Measurements from ENCODE around the gene CLPTM1L.
"Not testable (repeated sequence)": the region's sequence is repeated elsewhere in the genome, so short reads cannot be mapped to it uniquely, and the experiment has no call there.

CLPTM1L gene

GRCh38 chr5:1326901-1327756 lies 17.8 kb downstream of the CLPTM1L start:
- DNase-seq (ENCODE audit: low read depth in 2 of 2), result not testable (repeated sequence)

- DNase-seq (ENCODE audit: low read depth in 2 of 2), result not testable (repeated sequence)
These were observed 18.4 kb downstream of the CLPTM1L start for GRCh38 chr5:1326532-1326875.

DNA sequence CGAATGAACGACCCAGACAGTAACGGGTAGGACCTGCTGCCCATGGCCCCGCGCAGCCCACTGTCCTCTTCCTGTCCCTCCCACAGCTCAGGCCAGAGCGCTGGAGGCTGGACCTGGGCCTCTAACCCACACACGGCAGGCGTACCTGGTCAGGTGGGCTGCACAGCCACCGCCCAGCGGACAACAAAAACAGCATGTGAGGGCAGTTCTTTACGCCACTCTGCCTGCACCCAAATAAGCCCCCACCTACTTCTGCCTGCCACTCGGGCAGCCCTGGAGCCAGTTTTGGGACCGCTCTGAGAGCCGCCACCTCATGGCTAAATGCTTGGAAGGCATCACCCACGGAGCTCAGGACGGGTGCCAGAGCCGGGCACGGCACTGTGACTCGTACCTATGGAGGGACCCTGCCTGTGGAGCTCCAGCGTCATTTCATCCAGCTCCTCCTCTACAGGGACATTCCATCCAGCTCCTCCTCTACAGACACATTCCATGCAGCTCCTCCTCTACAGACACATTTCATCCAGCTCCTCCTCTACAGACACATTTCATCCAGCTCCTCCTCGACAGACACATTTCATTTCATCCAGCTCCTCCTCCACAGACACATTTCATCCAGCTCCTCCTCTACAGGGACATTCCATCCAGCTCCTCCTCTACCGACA lies 18.9 kb downstream of the CLPTM1L start:
- no peak for DNase-seq (ENCODE audit: low read depth in 2 of 2)

DNA sequence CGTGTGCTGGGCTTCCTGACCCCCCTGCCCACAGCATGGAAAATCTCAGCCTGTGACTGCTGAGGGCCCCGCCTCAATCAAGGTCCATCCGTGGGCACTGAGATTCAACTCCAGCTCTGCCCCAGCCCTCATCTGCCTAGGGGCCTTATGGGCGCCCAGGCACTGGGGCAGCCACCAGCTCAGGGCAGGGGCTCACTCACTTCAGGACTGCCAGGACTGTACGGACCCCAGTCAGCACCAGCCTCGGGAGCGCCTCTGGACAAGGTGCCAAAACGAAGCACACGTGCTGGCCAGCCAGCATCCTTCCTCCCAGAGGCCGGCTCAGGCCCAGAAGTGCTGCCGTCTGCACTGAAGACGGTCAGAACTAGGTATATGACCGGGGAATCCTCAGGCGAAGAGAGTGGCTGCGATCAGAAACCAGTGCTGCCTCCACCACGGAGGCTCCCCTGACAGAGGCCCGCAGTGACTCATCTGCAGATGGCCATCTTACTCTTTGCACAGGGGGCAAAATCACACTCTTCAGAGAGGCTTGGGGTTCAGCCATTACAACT lies 19.6 kb downstream of the CLPTM1L start:
- no peak for DNase-seq (ENCODE audit: low read depth in 2 of 2)

DNA sequence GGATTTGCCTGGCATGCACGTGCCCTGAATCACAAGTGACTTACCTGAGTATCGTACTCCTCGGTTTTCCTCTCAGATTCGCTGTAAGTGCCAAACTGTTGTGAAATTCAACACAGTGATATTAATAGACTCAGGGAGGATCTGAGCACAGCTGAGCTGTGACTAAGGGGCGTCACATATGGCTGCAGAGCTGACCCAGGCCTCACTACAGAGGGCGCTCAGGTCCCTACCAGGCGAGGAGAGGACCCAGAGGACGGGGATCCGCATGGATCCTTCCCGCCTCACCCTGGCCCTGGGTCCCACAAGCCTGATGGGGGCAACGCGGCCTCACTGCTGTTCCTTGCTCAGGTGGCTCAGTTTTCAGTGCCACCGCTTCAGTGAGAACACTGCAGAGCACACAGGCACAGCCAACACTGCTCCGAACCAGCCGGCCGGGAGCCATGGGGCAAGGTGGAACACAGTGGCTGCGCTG lies 20.1 kb downstream of the CLPTM1L start:
- no peak for DNase-seq (ENCODE audit: low read depth in 2 of 2)

DNA sequence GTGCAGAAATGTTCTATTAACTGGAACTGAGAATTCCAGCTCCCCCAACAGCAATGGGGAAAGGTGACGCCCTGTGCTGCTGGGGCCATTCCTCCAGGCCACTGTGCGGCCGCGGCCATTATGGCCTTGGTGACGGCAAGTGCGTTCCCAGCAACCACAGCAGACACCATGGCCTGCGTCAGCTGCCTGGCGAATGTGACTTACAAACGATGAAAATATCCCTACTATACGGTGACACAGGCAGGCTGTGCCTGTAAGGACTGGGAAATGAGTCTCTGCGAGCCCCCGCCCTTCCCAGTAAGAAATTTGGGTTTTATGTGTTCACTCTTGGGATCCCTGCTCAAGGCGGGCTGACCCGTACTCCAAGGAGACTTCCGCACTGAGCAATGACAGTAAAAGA lies 20.6 kb downstream of the CLPTM1L start:
- DNase-seq (ENCODE audit: low read depth in 2 of 2), result no peak

DNA sequence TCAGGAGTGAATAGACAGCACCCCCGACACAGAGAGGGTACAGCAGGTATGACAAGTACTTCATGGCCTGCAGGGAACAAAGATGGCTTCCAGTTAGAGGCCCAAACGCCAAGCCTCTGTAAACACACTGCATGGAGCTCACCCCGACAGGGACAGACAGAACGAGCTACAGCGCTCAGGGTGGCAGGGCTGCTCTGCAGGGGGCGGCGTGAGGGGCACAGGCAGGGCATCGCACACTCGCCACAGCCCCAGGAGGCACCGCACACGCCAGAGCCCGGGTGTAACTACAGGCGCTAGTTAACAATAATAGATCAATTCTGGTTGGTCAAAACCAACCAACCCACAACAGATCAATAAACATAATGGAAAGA lies 21.1 kb downstream of the CLPTM1L start:
- no peak for DNase-seq (ENCODE audit: low read depth in 2 of 2)

DNA sequence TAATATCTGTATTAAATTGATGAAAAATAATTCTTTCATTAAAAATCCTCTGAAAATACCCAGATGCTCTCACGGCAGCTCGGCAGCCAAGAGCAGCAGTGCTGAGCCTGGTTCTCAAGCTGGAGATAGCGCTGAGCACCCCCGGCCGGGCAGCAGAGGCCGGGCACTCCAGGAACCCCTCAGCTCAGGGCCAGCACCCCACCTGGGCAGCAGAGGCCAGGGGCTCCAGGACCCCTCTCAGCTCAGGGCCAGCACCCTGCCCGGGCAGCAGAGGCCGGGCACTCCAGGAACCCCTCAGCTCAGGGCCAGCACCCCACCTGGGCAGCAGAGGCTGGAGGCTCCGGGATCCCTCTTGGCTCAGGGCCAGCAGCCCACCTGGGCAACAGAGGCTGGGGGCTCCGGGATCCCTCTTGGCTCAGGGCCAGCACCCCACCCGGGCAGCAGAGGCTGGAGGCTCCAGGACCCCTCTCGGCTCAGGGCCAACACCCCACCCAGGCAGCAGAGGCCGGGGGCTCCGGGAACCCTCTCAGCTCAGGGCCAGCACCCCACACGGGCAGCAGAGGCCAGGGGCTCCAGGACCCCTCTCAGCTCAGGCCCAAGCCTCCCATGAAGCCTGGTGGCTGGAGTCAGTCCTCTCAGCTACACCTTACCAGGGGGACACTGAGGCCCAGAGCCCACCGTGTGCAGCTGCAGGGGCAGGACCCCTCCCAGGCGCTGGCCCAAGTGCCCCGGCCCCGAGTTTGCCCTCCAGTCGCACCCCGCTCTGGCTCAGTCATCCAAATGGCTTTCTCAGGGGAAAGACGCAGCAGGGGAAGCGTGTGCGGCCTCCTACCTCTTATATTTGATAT lies 21.7 kb downstream of the CLPTM1L start:
- no peak for DNase-seq (ENCODE audit: low read depth in 2 of 2)

DNA sequence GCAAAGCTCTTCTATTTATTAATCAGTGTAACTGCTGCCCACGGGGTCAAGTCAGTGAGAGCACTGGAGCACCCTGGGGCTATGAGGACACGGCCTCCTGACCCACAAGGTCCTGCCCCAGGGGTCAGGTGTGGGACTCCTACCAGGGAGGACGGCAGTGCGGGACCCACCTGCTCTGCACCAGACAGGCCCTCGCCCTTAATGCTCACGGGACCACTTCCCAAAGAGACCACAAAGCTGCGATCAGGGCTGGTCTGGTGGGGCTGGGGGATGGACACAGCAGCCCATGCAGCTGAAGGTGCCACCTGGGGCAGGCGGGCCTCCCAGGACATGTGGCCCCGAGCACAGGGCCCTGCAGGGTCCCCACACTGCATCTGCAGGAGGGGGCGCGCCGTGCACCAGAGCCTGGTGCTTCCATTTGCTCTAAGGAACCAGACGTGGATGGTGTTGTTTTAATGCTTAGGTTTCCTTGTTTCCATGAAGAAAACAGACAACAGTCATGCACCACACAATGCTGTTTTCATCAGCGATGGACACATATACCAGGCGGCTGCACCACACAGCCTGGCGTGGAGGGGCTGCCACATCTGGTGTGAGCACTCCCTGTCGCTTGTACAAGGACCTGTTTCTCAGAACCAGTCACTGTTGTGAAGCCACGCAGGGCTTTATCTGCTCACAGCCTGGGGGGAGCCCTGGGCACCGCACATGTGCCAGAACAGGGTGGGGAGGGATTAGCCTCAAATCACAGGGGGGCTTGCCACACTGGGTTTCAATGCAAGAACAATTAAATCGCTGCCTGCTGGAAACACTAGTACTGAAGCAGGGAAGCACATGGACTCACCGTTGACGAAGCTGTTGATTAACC lies 22.6 kb downstream of the CLPTM1L start:
- DNase-seq (ENCODE audit: low read depth in 2 of 2), result no peak

- DNase-seq (ENCODE audit: low read depth in 2 of 2), result no peak
These were observed 23.3 kb downstream of the CLPTM1L start for GRCh38 chr5:1321576-1321975.

GRCh38 chr5:1320436-1321344 lies 24.2 kb downstream of the CLPTM1L start:
- DNase-seq (ENCODE audit: low read depth in 2 of 2), result no peak

GRCh38 chr5:1319436-1320256 lies 25.3 kb downstream of the CLPTM1L start:
- no peak for DNase-seq (ENCODE audit: low read depth in 2 of 2)

- no peak for DNase-seq (ENCODE audit: low read depth in 2 of 2)
These were observed 26.1 kb downstream of the CLPTM1L start for GRCh38 chr5:1318659-1319251.

DNA sequence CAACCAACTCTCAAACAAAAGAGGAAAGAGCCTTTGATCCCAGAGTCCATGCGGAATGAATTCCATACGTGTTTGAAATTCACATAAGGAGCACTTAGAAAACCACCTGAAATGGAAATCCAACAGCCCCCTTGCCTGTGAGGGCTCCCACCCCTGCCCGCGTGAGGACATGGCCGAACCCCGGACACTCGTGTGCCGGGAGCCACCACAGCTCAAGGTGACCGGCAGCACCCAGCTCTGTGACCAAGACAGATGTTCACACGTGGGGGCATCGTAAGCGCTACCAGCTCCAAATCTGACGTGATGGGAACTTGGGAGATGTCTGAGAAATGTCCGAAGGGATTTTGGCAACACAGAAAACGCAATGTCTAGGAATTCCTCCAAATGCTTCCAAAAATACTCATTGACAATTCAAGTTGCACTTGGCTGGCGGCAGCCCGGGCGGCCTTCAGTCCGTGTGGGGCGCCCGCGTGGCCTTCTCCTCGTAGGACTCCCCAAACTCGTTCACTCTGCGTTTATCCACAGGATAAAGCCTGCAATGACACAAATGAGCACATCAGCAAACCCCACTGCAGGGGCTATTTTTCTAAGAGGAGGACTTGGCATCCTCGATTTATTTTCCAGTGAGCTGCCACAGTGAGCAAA lies 26.9 kb downstream of the CLPTM1L start:
- DNase-seq (ENCODE audit: low read depth in 2 of 2), result no peak

DNA sequence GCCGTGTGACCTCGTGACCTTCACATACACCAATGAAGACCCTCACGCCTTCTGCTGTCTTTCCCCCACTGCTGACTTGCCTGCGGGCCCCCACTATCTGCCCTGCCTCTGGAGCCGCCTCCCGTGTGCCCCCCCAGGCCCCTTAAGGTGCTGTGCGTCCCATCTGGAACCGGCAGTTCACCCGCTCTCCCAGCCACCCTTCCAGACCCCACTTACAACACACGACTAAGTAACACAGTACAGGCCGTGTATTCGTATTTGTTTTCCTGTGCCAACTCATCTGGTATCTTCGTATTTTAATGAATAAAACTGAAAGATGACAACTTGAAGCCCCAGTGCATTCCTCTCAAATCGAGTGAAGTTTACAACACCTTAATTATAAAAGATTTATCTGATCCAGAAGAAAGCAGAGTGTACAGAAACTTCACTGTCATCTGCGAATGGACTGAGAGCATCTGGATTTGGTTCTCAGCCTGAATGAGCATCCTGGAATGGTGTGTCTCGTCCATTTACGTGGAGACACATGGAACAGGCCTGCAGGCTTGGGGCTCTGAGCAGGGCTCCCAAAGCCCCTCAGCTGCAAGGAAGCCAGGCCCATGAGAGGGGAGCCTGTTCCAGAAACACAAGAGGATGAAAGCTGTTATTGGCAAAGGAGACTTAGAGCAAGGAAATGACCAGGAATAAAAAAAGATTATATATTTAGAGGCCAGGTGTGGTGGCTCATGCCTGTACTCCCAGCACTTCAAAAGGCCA lies 28.1 kb downstream of the CLPTM1L start:
- DNase-seq (ENCODE audit: low read depth in 2 of 2), result no peak

DNA sequence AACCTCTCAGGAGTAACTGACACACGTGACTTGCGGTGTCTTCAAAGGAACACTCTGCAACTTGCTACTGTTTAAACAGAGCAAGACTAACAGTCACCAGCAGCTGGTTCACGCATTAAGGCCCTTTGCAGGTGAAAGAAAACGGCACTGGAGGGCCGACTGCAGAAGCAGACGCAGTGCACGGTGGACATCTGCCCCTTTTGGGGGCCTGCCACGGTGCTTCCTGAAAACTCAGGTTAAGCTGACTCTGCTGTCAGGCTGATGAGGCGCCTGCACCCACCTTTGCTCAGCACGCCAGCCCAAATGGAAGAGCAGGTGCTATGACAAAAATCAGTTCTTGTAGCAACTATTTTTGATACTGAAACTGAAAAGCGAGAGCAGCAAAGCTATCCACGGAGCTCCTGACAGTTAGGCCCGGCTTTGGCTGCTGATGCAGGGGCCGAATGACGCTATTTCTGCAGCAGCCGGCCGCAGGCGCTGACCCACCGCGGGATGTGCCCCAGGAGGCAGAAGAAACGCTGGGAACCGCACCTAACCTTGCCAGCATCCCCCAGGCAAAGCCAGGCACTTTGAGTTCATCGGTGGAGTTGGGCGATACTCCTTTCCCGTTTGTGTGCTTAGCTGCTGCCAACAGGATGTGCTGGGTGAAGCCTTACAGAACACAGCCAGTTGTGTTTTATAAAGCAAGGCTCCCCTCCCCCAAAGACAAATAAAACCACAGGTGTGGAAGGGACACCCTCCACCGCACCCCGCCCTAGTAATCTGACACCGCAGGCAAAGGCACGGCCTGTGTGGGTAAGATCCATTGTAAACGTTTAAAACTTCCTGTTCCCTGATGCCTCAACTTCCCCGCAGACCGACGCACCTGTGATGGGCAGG lies 29.0 kb downstream of the CLPTM1L start:
- DNase-seq (ENCODE audit: low read depth in 2 of 2), result peak in 1 of 2 donors; percentile 42

Data from stimulated activated CD4-positive, alpha-beta T cell treated with anti-CD3 and anti-CD28 coated beads, Interleukin-15, amount 100 ng/mL, for 48 hours (primary cell).